Peyer's patch (tissue), 4 donors: ENCODE data around the gene WNT3A.

Source experiments
- CTCF ChIP-seq, 6 experiments: fragments of 450-650 bp in 4 of 6; fragments of 200-600 bp in 2 of 6; sonication (generic) in 1 of 6; IDR thresholded peaks; one replicate each; pipeline ENCODE4 v1.5.1; 2017 to 2019; ENCODE audit warnings: antibody characterized with exemption in 6 of 6, mild to moderate bottlenecking in 3 of 6, moderate library complexity in 1 of 6
- POLR2A ChIP-seq, 2 donors: fragments of 450-650 bp; IDR thresholded peaks; one replicate each; pipeline ENCODE4 v1.5.1; 2017; ENCODE audit warnings: antibody characterized with exemption in 2 of 2, mild to moderate bottlenecking in 2 of 2, moderate library complexity in 2 of 2

GRCh38 chr1:228064296-228064695 lies 57.5 kb downstream of the WNT3A start:
- TF ChIP-seq CTCF (IDR thresholded peaks at IDR 0.05), result no peak
- TF ChIP-seq POLR2A (IDR thresholded peaks at IDR 0.05), result no peak
